PC-3 (cell line): Measurements from ENCODE around the gene WNK1. TPM values are rescaled to one million over a fixed set of nuclear protein-coding genes. Genes with fewer than 3 reads are reported as not detected.
"Not testable (repeated sequence)": the region's sequence is repeated elsewhere in the genome, so short reads cannot be mapped to it uniquely, and the experiment has no call there.

Experiments
- ATAC-seq: fragments of 200-7000 bp; cut with Tn5 transposase; 2 replicates; pipeline ENCODE4 v1.9.1; 2020; ENCODE audit warnings: mild to moderate bottlenecking, moderate library complexity
- BruUV-seq: library from RNA; stranded (reverse); fragments of 400-500 nt; replicated peaks from 2 replicates; lab custom pipeline; 2021; lab: Mats Ljungman, UMichigan
- CTCF ChIA-PET: fragments of 300-600 bp; sonication (Branson Sonifier 250); formaldehyde crosslinking; loops from one replicate; lab custom pipeline; 2022; ENCODE audit warnings: antibody characterized with exemption; lab: Charles Lee
- POLR2A ChIA-PET: fragments of 300-600 bp; sonication (Branson Sonifier 250); formaldehyde crosslinking; loops from one replicate; lab custom pipeline; 2022; ENCODE audit warnings: antibody characterized with exemption; ENCODE audit not compliant: unreplicated experiment; lab: Charles Lee
- DNase-seq: peaks from one replicate; pipeline ENCODE4 v3.0.0-alpha.2; 2015
- H2AFZ ChIP-seq: fragments of 300-600 bp; sonication (generic); 2 replicates; pipeline ENCODE4 v1.6.0; 2016; ENCODE audit warnings: antibody characterized with exemption, low read length
- H3F3A ChIP-seq: fragments of 300-600 bp; sonication (generic); one replicate; pipeline ENCODE4 v1.6.0; 2017; ENCODE audit warnings: antibody characterized with exemption, low read length, control low read depth, mild to moderate bottlenecking; ENCODE audit not compliant: unreplicated experiment
- H3K27ac ChIP-seq: fragments of 300-600 bp; sonication (generic); 2 replicates; pipeline ENCODE4 v1.5.1; 2016; ENCODE audit warnings: mild to moderate bottlenecking, low read length
- H3K27me3 ChIP-seq: fragments of 300-600 bp; sonication (generic); 2 replicates; pipeline ENCODE4 v1.6.1; 2016; ENCODE audit warnings: low read length, mixed read lengths
- H3K36me3 ChIP-seq: fragments of 300-600 bp; sonication (generic); 2 replicates; pipeline ENCODE4 v1.6.1; 2016; ENCODE audit warnings: low read depth, mixed run types, low read length, mixed read lengths
- H3K4me1 ChIP-seq: fragments of 300-600 bp; sonication (generic); 2 replicates; pipeline ENCODE4 v1.5.1; 2016; ENCODE audit warnings: low read length; ENCODE audit not compliant: insufficient read depth
- H3K4me2 ChIP-seq: fragments of 300-600 bp; sonication (generic); 2 replicates; pipeline ENCODE4 v1.6.0; 2016; ENCODE audit warnings: low read length
- H3K4me3 ChIP-seq: fragments of 300-600 bp; sonication (generic); 2 replicates; pipeline ENCODE4 v1.5.1; 2016; ENCODE audit warnings: mild to moderate bottlenecking, low read length, mixed read lengths
- H3K79me2 ChIP-seq: fragments of 300-600 bp; sonication (generic); 2 replicates; pipeline ENCODE4 v1.6.1; 2017; ENCODE audit warnings: low read length, mixed read lengths
- H3K9ac ChIP-seq: fragments of 300-600 bp; sonication (generic); 2 replicates; pipeline ENCODE4 v1.6.0; 2016; ENCODE audit warnings: mild to moderate bottlenecking, low read length
- H3K9me2 ChIP-seq: fragments of 300-600 bp; sonication (generic); replicated peaks from 2 replicates; pipeline ENCODE4 v1.6.1; 2016; ENCODE audit warnings: mixed run types, low read length, mixed read lengths
- H3K9me3 ChIP-seq: fragments of 300-600 bp; sonication (generic); 2 replicates; pipeline ENCODE4 v1.6.1; 2016; ENCODE audit warnings: low read length, mixed read lengths
- H4K20me1 ChIP-seq: fragments of 300-600 bp; sonication (generic); 2 replicates; pipeline ENCODE4 v1.6.1; 2016; ENCODE audit warnings: low read length, mixed read lengths
- EZH2 ChIP-seq: fragments of 300-600 bp; sonication (generic); IDR thresholded peaks from one replicate; pipeline ENCODE4 v1.6.1; 2017; ENCODE audit warnings: antibody characterized with exemption, mild to moderate bottlenecking, low read length; ENCODE audit not compliant: unreplicated experiment
- EZH2phosphoT487 ChIP-seq: fragments of 300-600 bp; sonication (generic); IDR thresholded peaks from 2 replicates; pipeline ENCODE4 v1.6.1; 2018; ENCODE audit warnings: mild to moderate bottlenecking, antibody characterized with exemption, low read length, borderline replicate concordance
- intact Hi-C: fragments of 100-400 bp; cut with micrococcal nuclease; formaldehyde crosslinking; loops from 2 replicates; pipeline ENCODE4 v1.9.0; 2023
- total RNA-seq: library from RNA; depleted of rRNA; stranded (reverse); fragments of >200 nt; gene quantifications from 2 replicates; pipeline ENCODE4 v1.2.3, GENCODE V29; 2014
- TF ChIP-seq, protein P1 (sequence below): fragments of 300-600 bp; sonication (generic); conservative IDR thresholded peaks from 2 replicates; pipeline ENCODE4 v1.5.1; 2017; ENCODE audit warnings: antibody characterized with exemption, low read depth, mild to moderate bottlenecking, low read length

WNK1 gene
- total RNA-seq, 1 experiment from 2014 or later: 44.5 TPM

GRCh38 chr12:785706-786105 lies 33.3 kb downstream of the WNK1 start:
- Histone ChIP-seq H3K4me2 (no peak overlapping the region), H3K27me3 (no peaks in the 10 kb centered on the region), H2AFZ (no peak overlapping the region), H3K79me2 (peaks cover 94% of the 10 kb centered on the region), H3K36me3 (no peaks in the 10 kb centered on the region), H3K4me1 (0 out of 2 replicates have a peak, but pooled peaks cover 3% of the 10 kb centered on the region), H3F3A (no peaks in the 10 kb centered on the region), H4K20me1 (peaks cover 16% of the 10 kb centered on the region), H3K9me2 (no peaks in the 10 kb centered on the region), H3K9ac (no peak overlapping the region), H3K4me3 (no peak overlapping the region), H3K27ac (no peak overlapping the region), H3K9me3 (no peaks in the 10 kb centered on the region)
- TF ChIP-seq EZH2 (no peak), EZH2phosphoT487 (no peak)
- TF ChIP-seq, protein P1, sequence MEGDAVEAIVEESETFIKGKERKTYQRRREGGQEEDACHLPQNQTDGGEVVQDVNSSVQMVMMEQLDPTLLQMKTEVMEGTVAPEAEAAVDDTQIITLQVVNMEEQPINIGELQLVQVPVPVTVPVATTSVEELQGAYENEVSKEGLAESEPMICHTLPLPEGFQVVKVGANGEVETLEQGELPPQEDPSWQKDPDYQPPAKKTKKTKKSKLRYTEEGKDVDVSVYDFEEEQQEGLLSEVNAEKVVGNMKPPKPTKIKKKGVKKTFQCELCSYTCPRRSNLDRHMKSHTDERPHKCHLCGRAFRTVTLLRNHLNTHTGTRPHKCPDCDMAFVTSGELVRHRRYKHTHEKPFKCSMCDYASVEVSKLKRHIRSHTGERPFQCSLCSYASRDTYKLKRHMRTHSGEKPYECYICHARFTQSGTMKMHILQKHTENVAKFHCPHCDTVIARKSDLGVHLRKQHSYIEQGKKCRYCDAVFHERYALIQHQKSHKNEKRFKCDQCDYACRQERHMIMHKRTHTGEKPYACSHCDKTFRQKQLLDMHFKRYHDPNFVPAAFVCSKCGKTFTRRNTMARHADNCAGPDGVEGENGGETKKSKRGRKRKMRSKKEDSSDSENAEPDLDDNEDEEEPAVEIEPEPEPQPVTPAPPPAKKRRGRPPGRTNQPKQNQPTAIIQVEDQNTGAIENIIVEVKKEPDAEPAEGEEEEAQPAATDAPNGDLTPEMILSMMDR: no peak
- BruUV-seq: no TSS peak
- POLR2A ChIA-PET: no interaction called here
- DNase-seq (no peak), ATAC-seq (no peak)
- CTCF ChIA-PET: no interaction called here
- intact Hi-C loops: no loop called here

- Histone ChIP-seq H3K36me3 (no peaks in the 10 kb centered on the region), H3K4me3 (no peak overlapping the region), H3K79me2 (peaks cover 92% of the 10 kb centered on the region), H3K27ac (no peak overlapping the region), H3K4me2 (no peak overlapping the region), H3K4me1 (peaks cover 9% of the 10 kb centered on the region), H3K27me3 (no peaks in the 10 kb centered on the region), H3F3A (no peaks in the 10 kb centered on the region), H2AFZ (no peak overlapping the region), H3K9me3 (no peaks in the 10 kb centered on the region), H3K9me2 (no peaks in the 10 kb centered on the region), H3K9ac (no peak overlapping the region), H4K20me1 (peaks cover 23% of the 10 kb centered on the region)
- TF ChIP-seq EZH2 (no peak), EZH2phosphoT487 (no peak)
- TF ChIP-seq, protein P1: no peak
- ChIA-PET CTCF (no interaction called here), POLR2A (no interaction called here)
- ATAC-seq (no peak), DNase-seq (no peak)
- intact Hi-C loops: no loop called here
- no TSS peak for BruUV-seq
These were observed 35.9 kb downstream of the WNK1 start for GRCh38 chr12:788288-788687.

GRCh38 chr12:788762-789161 lies 36.4 kb downstream of the WNK1 start:
- POLR2A ChIA-PET: interaction anchor here (0.7 kb wide), 1 partner anchor 186 kb away, joined by 4 read pairs; no protein-coding TSS in a partner anchor
- H2AFZ ChIP-seq, ATAC-seq, DNase-seq, H3K9ac ChIP-seq, H3K4me2 ChIP-seq, intact Hi-C loops, H3K4me3 ChIP-seq, BruUV-seq, H3K27me3 ChIP-seq, H3K27ac ChIP-seq, H3F3A ChIP-seq, H3K9me2 ChIP-seq, CTCF ChIA-PET, H3K36me3 ChIP-seq, H3K9me3 ChIP-seq: not testable (repeated sequence)
- H4K20me1 ChIP-seq: peaks cover 23% of the 10 kb centered on the region
- H3K79me2 ChIP-seq: peaks cover 96% of the 10 kb centered on the region
- peaks cover 13% of the 10 kb centered on the region for H3K4me1 ChIP-seq
